ENCODE measurements around the gene BCAS3. TPM values are rescaled to one million over a fixed set of nuclear protein-coding genes. Genes with fewer than 3 reads are reported as not detected.

BCAS3 gene
- total RNA-seq, 4 donors from 2014 or later = 20.7 to 76.3 (median 39.8) TPM

- no peak overlapping the region for H3K27ac ChIP-seq
- no peak overlapping the region for H3K4me3 ChIP-seq
- no peaks in the 10 kb centered on the region for H3K27me3 ChIP-seq
- intact Hi-C loops (cut with DNase I; ENCODE audit: low total_unique reads) = no loop called here
- WGBS, 2 donors (ENCODE audit: low coverage in 1 of 2) = 78 to 83% methylated on average over 1 to 2 of the region's 2 CpGs
- H3K4me1 ChIP-seq = no peaks in the 10 kb centered on the region
- H3K36me3 ChIP-seq = no peaks in the 10 kb centered on the region
- DNase-seq = no peak
- TF ChIP-seq POLR2A (IDR thresholded peaks at IDR 0.05) = no peak
- in situ Hi-C loops (cut with MboI; ENCODE audit: low pct_ligation_motif_present in 1 of 4, low pct_unique_long_range_greater_than_20kb in 1 of 4, low sequenced_read_pairs in 3 of 4) = no loop called here
- no peaks in the 10 kb centered on the region for H3K9me3 ChIP-seq
These were observed 506.1 kb downstream of the BCAS3 start for GRCh38 chr17:61183793-61184192.

- 89 to 93% methylated on average over 4 of the region's 4 CpGs for WGBS, 2 donors (ENCODE audit: low coverage in 1 of 2)
These were observed 507.7 kb downstream of the BCAS3 start for GRCh38 chr17:61185385-61185784.

GRCh38 chr17:61187038-61187437 is 509.4 kb downstream of the BCAS3 start:
- H3K27me3 ChIP-seq = no peaks in the 10 kb centered on the region
- H3K36me3 ChIP-seq = no peaks in the 10 kb centered on the region
- TF ChIP-seq CTCF (IDR thresholded peaks at IDR 0.05) (no peak), POLR2A (IDR thresholded peaks at IDR 0.05) (no peak), POLR2AphosphoS5 (IDR thresholded peaks at IDR 0.05) (no peak), EP300 (IDR thresholded peaks at IDR 0.05; ENCODE audit: low read depth) (no peak)
- intact Hi-C loops (cut with DNase I; ENCODE audit: low total_unique reads) = no loop called here
- H3K9me3 ChIP-seq = no peaks in the 10 kb centered on the region
- in situ Hi-C loops (cut with MboI; ENCODE audit: low pct_ligation_motif_present in 1 of 4, low pct_unique_long_range_greater_than_20kb in 1 of 4, low sequenced_read_pairs in 3 of 4) = no loop called here
- no peak overlapping the region for H3K27ac ChIP-seq
- DNase-seq = no peak
- WGBS, 2 donors (ENCODE audit: low coverage in 1 of 2) = 94 to 96% methylated on average over 2 of the region's 2 CpGs
- no peak overlapping the region for H3K4me3 ChIP-seq
- no peaks in the 10 kb centered on the region for H3K4me1 ChIP-seq

More at GRCh38 chr17:61185385-61185784, 507.7 kb downstream of the BCAS3 start:
- H3K4me3 ChIP-seq = no peak overlapping the region
- H3K4me1 ChIP-seq = no peaks in the 10 kb centered on the region
- intact Hi-C loops (cut with DNase I; ENCODE audit: low total_unique reads) = no loop called here
- H3K27ac ChIP-seq = no peak overlapping the region
- no peaks in the 10 kb centered on the region for H3K9me3 ChIP-seq
- in situ Hi-C loops (cut with MboI; ENCODE audit: low pct_ligation_motif_present in 1 of 4, low pct_unique_long_range_greater_than_20kb in 1 of 4, low sequenced_read_pairs in 3 of 4) = no loop called here
- no peak for TF ChIP-seq CTCF (IDR thresholded peaks at IDR 0.05)
- TF ChIP-seq POLR2A (IDR thresholded peaks at IDR 0.05) = no peak
- TF ChIP-seq POLR2AphosphoS5 (IDR thresholded peaks at IDR 0.05) = no peak
- no peak for TF ChIP-seq EP300 (IDR thresholded peaks at IDR 0.05; ENCODE audit: low read depth)
- DNase-seq = no peak
- H3K27me3 ChIP-seq = no peaks in the 10 kb centered on the region
- no peaks in the 10 kb centered on the region for H3K36me3 ChIP-seq

GRCh38 chr17:61188081-61188480 is 510.4 kb downstream of the BCAS3 start:
- Histone ChIP-seq H3K9me3 (no peaks in the 10 kb centered on the region), H3K27me3 (no peaks in the 10 kb centered on the region), H3K36me3 (no peaks in the 10 kb centered on the region), H3K27ac (no peak overlapping the region), H3K4me1 (no peaks in the 10 kb centered on the region), H3K4me3 (no peak overlapping the region)
- DNase-seq = no peak
- 78 to 100% methylated on average over 2 of the region's 2 CpGs for WGBS, 2 donors (ENCODE audit: low coverage in 1 of 2)
- in situ Hi-C loops (cut with MboI; ENCODE audit: low pct_ligation_motif_present in 1 of 4, low pct_unique_long_range_greater_than_20kb in 1 of 4, low sequenced_read_pairs in 3 of 4) = no loop called here
- intact Hi-C loops (cut with DNase I; ENCODE audit: low total_unique reads) = no loop called here
- TF ChIP-seq POLR2A (IDR thresholded peaks at IDR 0.05) (no peak), EP300 (IDR thresholded peaks at IDR 0.05; ENCODE audit: low read depth) (no peak), CTCF (IDR thresholded peaks at IDR 0.05) (no peak), POLR2AphosphoS5 (IDR thresholded peaks at IDR 0.05) (no peak)

- H3K27me3 ChIP-seq = no peaks in the 10 kb centered on the region
- H3K4me1 ChIP-seq = no peaks in the 10 kb centered on the region
- intact Hi-C loops (cut with DNase I; ENCODE audit: low total_unique reads) (no loop called here), in situ Hi-C loops (cut with MboI; ENCODE audit: low pct_ligation_motif_present in 1 of 4, low pct_unique_long_range_greater_than_20kb in 1 of 4, low sequenced_read_pairs in 3 of 4) (no loop called here)
- no peaks in the 10 kb centered on the region for H3K36me3 ChIP-seq
- WGBS, 2 donors (ENCODE audit: low coverage in 1 of 2) = 88% methylated on average over 4 of the region's 4 CpGs; no CpG with 5 or more reads in 1 of the 2 donors
- TF ChIP-seq EP300 (IDR thresholded peaks at IDR 0.05; ENCODE audit: low read depth) = no peak
- TF ChIP-seq POLR2A (IDR thresholded peaks at IDR 0.05) = no peak
- no peak for TF ChIP-seq POLR2AphosphoS5 (IDR thresholded peaks at IDR 0.05)
- no peak for TF ChIP-seq CTCF (IDR thresholded peaks at IDR 0.05)
- no peak for DNase-seq
- no peak overlapping the region for H3K27ac ChIP-seq
- no peak overlapping the region for H3K4me3 ChIP-seq
- H3K9me3 ChIP-seq = no peaks in the 10 kb centered on the region
These were observed 512.3 kb downstream of the BCAS3 start for GRCh38 chr17:61189968-61190367.

All from transverse colon (tissue), 4 donors.